ENCODE results near the gene ZNF554. TPM values are rescaled to one million over a fixed set of nuclear protein-coding genes. Genes with fewer than 3 reads are reported as not detected.

Gene ZNF554
- total RNA-seq, 1 donor from 2014 or later = 12.6 TPM

- Mint-ChIP-seq H3K27me3 (ENCODE audit: low read depth) (no peaks in the 10 kb centered on the region), H3K4me1 (no peaks in the 10 kb centered on the region), H3K4me3 (no peak overlapping the region), H3K27ac (no peak overlapping the region), H3K36me3 (peaks cover 49% of the 10 kb centered on the region), H3K9me3 (peaks cover 48% of the 10 kb centered on the region)
- TF ChIP-seq, protein P1, sequence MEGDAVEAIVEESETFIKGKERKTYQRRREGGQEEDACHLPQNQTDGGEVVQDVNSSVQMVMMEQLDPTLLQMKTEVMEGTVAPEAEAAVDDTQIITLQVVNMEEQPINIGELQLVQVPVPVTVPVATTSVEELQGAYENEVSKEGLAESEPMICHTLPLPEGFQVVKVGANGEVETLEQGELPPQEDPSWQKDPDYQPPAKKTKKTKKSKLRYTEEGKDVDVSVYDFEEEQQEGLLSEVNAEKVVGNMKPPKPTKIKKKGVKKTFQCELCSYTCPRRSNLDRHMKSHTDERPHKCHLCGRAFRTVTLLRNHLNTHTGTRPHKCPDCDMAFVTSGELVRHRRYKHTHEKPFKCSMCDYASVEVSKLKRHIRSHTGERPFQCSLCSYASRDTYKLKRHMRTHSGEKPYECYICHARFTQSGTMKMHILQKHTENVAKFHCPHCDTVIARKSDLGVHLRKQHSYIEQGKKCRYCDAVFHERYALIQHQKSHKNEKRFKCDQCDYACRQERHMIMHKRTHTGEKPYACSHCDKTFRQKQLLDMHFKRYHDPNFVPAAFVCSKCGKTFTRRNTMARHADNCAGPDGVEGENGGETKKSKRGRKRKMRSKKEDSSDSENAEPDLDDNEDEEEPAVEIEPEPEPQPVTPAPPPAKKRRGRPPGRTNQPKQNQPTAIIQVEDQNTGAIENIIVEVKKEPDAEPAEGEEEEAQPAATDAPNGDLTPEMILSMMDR (IDR thresholded peaks at IDR 0.05; ENCODE audit: unreplicated experiment) = no peak
- DNase-seq (ENCODE audit: low spot score in 2 of 2, unreplicated experiment in 2 of 2) = no peak
These were observed 39.2 kb downstream of the ZNF554 start for GRCh38 chr19:2858864-2859263.

DNA sequence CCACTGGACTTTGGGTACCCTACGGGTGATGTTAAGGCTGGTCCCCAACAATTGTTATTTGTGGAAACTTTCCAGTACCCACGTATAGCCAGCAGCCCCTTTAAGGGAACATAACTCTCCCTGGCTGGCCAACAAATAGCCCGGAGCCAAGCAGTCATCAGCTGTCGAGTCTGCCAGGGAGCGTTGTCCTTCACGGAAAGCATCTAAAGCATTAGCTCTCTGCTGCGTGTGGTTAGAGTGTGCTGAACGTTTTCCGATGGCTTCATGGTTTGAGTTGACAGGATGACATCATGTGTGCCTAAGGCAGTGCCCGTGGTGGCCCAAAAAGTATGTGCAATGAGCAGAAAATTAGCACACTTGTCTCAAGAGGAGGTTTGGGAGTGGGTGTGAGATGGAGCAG is 44.1 kb downstream of the ZNF554 start:
- H3K27me3 Mint-ChIP-seq (ENCODE audit: low read depth) = no peaks in the 10 kb centered on the region
- H3K27ac Mint-ChIP-seq = no peak overlapping the region
- H3K9me3 Mint-ChIP-seq = peaks cover 34% of the 10 kb centered on the region
- H3K4me3 Mint-ChIP-seq = no peak overlapping the region
- no peak for DNase-seq (ENCODE audit: low spot score in 2 of 2, unreplicated experiment in 2 of 2)
- TF ChIP-seq, protein P1 (IDR thresholded peaks at IDR 0.05; ENCODE audit: unreplicated experiment) = no peak
- peaks cover 5% of the 10 kb centered on the region for H3K4me1 Mint-ChIP-seq
- H3K36me3 Mint-ChIP-seq = peaks cover 9% of the 10 kb centered on the region

- no peaks in the 10 kb centered on the region for H3K27me3 Mint-ChIP-seq (ENCODE audit: low read depth)
- H3K4me3 Mint-ChIP-seq = no peak overlapping the region
- no peak for DNase-seq (ENCODE audit: low spot score in 2 of 2, unreplicated experiment in 2 of 2)
- peaks cover 32% of the 10 kb centered on the region for H3K9me3 Mint-ChIP-seq
- H3K27ac Mint-ChIP-seq = peak overlapping the region; percentile 52
- peaks cover 5% of the 10 kb centered on the region for H3K4me1 Mint-ChIP-seq
- H3K36me3 Mint-ChIP-seq = no peaks in the 10 kb centered on the region
- TF ChIP-seq, protein P1 (IDR thresholded peaks at IDR 0.05; ENCODE audit: unreplicated experiment) = no peak
These were observed 45.8 kb downstream of the ZNF554 start for GRCh38 chr19:2865334-2866100.

DNA sequence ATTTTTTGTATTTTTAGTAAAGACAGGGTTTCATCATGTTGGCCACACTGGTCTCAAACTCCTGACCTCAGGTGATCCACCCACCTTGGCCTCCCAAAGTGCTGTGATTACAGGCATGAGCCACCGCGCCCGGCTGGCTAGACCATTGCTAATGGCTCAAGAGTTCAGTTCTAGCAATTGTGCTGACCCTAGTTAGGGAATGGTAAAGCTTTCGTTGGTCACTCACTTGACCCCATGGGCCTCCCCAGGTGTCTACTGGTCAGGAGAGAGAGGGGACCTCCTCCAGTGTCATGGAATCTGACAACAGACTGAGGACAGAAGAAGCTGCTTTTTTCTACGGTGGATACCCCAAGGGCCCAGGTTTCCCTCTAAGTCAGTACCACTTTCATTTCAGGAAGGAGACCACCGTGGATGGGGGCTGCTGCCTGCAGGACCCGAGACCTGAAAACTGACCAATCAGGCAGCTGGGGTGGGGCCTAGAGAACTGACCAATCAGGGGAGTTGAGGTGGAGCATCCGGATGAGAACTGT is 46.9 kb downstream of the ZNF554 start:
- TF ChIP-seq, protein P1 (IDR thresholded peaks at IDR 0.05; ENCODE audit: unreplicated experiment) = no peak
- H3K27me3 Mint-ChIP-seq (ENCODE audit: low read depth) = no peaks in the 10 kb centered on the region
- no peak overlapping the region for H3K27ac Mint-ChIP-seq
- no peak overlapping the region for H3K4me3 Mint-ChIP-seq
- H3K9me3 Mint-ChIP-seq = peaks cover 36% of the 10 kb centered on the region
- no peaks in the 10 kb centered on the region for H3K36me3 Mint-ChIP-seq
- no peak for DNase-seq (ENCODE audit: low spot score in 2 of 2, unreplicated experiment in 2 of 2)
- H3K4me1 Mint-ChIP-seq = peaks cover 5% of the 10 kb centered on the region

DNA sequence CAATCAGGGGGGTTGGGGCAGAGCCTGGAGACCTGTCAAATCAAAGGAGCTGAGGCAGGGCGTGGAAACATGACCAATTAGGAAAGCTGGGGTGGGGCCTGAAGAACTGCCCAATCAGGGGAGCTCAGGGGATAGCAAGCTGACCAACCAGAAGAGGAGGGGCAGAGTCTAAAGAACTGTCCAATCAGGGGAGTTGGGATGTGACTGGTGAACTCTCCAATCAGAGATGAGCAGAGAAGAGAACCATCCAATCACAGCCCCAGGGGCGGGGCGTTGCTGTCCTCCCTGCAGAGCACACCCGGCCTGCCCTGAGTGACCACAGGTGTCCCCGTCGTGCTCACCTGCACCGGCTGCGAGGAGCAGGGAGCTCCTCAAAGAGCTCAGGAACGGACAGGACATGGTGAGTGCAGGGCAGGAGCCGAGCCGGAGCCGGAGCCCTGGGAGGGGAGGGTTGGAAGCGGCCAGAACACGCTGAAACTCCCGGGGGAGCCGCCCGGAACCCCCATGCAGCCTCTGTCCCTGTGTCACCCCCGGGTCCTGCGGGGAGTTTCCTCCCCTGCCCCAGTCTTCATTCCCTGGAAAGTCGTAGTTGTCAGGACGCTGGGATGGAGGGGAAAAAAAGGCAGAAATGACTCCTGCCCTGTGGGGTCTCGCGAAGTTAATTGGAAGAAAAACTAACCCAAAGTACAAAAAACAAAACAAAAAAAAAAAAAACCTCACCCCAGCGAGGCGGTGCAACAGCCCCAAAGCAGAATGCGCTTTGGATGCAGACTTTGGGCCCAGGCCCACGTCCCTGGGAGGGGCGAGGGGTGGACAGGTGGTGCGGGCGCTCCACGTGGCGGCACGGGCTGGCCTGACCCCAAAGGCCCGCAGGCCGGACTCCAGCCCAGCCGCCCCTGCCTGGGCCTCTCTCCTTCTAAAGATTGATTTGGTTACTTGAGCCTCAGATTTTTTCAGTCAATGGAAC is 47.6 kb downstream of the ZNF554 start, which contains the start of gene ZNF556:
TSS of gene ZNF556 (plus strand) at position 311 of the 967 bp plus-strand sequence. CDS start at position 398, 87 bp downstream.
- Mint-ChIP-seq H3K27me3 (ENCODE audit: low read depth) (no peaks in the 10 kb centered on the region), H3K9me3 (peaks cover 35% of the 10 kb centered on the region), H3K27ac (no peak within 1 kb of the TSS), H3K36me3 (no peaks in the 10 kb centered on the region), H3K4me3 (no peak within 1 kb of the TSS), H3K4me1 (peaks cover 5% of the 10 kb centered on the region)
- TF ChIP-seq, protein P1 (IDR thresholded peaks at IDR 0.05; ENCODE audit: unreplicated experiment) = no peak
- no peak for DNase-seq (ENCODE audit: low spot score in 2 of 2, unreplicated experiment in 2 of 2)
